ENCODE data around the gene FCHO2.

DNA sequence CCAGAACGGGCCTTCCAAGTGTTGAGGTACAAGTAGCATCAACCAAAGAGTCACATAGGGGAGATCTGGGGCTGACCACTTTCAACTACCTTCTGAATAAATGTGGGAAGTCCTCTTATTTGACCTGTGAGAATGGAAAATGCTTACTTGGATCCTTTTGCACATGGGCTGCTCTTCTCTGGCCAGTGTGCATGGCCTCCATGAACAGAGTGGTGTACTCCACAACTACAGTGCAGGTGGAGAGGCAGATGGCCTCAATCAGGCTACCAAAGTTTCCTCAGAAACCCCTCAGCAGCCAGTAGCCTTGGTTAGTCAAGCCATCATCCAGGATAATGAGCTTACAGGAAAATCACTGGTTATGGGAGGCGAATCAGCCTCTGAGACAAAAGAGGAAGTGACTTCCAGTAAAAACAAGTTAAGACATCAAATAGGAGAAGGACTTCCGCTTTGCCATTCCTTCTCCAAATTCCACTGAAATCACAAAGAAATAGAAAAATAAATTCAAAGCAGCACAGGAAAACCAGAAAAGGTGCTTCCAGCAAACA is 18.3 kb upstream of the FCHO2 start:
- TF ChIP-seq POLR2AphosphoS5 (IDR thresholded peaks at IDR 0.05; ENCODE audit: borderline replicate concordance, low read depth, low read length) (no peak), EZH2 (IDR thresholded peaks at IDR 0.05) (no peak)
